D721Med (cell line): ENCODE data around the gene DUSP9.

Experiments used
- DNase-seq: peaks from one replicate; pipeline ENCODE4 v3.0.0; 2011; ENCODE audit warnings: low spot score; ENCODE audit not compliant: insufficient read length
- FAIRE-seq: peaks from 2 replicates; lab custom pipeline; 2011; peaks lifted over from hg19 to GRCh38; lab: Jason Lieb, UNC
- TF ChIP-seq, protein P1 (sequence below): IDR thresholded peaks from 2 replicates; pipeline ENCODE4 v1.5.1; 2012; ENCODE audit warnings: mild to moderate bottlenecking, control low read depth; ENCODE audit not compliant: insufficient read depth; ENCODE audit errors: missing control alignments

DUSP9 gene

DNA sequence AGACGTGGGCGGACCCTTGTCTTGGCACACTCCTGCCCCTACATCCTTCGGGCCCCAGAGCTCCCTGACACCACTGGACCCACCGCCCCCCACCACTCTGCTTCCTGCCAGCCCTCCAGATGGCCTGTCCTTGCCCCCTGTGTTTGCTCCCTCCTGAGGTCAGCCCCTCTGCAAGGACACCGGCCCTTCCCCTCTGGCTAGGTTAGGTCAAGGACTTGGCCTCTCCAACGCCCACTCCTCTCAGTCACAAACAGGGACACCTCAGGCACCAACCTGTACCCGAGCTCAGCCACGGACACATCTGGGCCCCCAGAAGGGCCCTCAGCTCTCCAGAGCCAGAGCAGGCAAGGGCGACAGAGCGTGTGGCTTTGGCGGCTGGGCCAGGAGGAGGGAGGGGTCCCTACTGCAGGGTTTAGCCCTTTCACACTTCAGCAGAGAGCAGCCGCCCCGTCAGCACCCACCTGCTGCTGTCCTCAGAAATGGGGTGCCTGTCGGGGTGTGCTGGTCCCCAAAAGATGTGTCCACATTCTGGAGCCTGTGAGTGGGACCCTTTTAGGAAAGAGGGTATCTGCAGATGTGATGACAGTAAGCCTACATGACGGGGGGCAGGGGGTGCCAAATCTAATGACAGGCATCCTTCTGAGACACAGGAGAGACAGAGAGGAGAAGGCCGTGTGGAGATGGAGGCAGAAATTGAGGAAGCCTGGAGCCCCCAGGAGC lies 23.5 kb upstream of the DUSP9 start:
- TF ChIP-seq, protein P1, sequence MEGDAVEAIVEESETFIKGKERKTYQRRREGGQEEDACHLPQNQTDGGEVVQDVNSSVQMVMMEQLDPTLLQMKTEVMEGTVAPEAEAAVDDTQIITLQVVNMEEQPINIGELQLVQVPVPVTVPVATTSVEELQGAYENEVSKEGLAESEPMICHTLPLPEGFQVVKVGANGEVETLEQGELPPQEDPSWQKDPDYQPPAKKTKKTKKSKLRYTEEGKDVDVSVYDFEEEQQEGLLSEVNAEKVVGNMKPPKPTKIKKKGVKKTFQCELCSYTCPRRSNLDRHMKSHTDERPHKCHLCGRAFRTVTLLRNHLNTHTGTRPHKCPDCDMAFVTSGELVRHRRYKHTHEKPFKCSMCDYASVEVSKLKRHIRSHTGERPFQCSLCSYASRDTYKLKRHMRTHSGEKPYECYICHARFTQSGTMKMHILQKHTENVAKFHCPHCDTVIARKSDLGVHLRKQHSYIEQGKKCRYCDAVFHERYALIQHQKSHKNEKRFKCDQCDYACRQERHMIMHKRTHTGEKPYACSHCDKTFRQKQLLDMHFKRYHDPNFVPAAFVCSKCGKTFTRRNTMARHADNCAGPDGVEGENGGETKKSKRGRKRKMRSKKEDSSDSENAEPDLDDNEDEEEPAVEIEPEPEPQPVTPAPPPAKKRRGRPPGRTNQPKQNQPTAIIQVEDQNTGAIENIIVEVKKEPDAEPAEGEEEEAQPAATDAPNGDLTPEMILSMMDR = no peak
- no peak for FAIRE-seq
- no peak for DNase-seq

DNA sequence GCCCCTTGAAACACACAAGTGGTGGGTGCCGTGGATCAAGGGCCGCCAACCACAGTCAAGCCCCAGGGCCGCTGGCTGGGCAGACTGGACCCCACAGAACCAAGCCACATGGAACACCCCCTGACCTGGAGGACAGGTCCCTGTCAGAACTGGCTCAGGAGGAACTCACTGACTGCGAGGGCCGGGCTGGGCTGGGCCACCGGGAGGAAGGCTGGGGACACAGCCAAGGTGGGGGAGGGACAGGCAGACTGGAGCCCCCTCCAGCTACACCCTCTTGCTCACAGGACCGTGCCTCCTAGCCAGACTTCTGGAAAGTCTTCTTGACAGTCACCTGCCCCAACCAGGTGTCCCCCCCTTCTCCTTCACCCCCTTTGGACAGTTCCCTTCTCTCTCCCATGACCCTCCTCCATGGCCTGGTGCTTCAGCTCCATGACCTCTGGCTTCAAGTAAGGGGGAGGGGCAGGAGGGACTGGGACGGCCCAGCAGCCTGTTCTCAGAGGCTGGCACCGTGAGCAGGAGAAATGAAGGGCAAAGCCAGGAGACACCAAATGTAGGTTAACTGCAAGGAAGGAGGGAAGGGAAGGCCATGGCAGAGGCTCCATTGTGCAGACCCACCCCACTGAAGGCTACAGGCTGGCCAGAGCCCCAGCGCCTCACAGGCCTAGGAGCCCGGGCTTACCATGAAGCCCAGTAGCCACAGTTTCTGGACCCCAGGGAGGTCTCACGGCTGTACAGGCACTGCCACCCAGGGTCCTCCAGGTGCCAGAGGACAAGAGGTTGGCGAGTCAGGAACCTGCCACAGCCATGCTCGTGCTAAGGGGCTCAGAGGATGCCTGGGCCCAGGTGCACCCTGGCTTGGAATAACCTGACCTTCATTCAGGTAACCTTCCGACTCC lies 22.6 kb upstream of the DUSP9 start:
- FAIRE-seq = no peak
- TF ChIP-seq, protein P1 = no peak
- no peak for DNase-seq

DNA sequence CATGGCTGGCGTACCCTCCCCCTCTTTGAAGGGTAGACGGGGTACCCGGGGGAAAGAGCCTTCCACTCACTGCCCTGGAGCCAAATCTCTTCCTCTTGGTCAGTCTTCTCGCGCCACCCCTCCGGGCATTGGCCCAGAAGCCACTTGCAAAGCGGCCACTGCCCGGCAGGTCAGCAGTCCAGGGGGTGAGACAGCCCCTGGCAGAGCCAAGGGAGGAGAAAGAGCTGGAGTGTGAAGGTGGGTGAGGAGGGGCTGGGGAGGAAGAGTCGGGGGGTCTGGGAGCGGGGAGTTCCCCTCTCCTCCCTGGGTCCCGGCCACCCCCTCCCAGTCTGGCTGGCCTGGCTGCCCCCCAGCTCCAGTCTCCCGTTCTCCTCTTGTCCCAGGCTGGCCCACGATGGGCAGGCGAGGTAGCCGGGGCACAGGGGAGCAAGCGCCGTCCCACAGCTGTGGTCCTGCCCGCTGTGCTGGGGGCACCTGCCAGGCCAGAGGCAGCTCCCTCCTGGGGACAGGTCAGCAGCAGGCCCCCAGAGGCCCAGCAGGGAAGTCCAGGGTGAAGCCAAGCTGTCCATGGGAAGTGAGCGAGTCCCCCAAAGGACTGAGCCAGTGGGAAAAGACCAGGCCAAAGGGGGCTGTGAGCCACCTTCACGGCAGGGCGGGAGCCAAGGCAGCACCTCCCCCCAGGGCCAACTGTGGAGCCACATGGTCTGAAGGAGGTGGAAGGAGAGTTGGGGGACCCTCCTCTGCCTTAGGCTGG lies 21.6 kb upstream of the DUSP9 start:
- TF ChIP-seq, protein P1 = no peak
- no peak for DNase-seq
- FAIRE-seq = no peak

DNA sequence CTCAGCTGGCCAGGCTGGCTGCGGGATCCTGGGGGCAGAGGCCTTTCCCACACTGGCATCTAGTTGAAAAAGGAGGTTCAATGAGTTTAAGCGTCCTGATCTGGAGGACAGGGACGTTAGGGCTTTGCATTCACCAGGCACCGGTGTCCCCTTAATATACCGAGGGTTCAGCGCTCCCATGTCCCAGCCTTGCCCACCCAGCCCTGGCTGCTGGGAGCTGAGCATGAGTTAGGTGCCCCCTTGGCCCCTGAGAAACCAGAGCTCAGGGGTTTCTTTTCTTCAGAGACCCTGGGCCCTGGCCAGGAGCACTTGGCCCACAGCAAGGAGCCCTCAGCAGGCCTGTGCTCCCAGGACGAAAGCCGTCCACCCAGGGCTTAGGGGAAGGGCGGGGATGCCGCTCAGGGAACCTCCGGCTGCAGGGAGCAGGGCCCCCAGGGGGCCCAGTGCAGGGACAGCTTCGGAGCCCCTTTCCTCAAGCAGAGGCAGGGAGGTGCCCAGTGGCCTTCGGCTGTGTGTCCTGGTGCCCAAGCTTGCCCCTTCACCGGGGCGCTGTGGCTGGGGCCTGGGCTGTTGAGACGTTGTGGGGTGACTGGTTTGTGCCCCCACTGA lies 20.9 kb upstream of the DUSP9 start:
- TF ChIP-seq, protein P1 = no peak
- FAIRE-seq = no peak
- DNase-seq = no peak

DNA sequence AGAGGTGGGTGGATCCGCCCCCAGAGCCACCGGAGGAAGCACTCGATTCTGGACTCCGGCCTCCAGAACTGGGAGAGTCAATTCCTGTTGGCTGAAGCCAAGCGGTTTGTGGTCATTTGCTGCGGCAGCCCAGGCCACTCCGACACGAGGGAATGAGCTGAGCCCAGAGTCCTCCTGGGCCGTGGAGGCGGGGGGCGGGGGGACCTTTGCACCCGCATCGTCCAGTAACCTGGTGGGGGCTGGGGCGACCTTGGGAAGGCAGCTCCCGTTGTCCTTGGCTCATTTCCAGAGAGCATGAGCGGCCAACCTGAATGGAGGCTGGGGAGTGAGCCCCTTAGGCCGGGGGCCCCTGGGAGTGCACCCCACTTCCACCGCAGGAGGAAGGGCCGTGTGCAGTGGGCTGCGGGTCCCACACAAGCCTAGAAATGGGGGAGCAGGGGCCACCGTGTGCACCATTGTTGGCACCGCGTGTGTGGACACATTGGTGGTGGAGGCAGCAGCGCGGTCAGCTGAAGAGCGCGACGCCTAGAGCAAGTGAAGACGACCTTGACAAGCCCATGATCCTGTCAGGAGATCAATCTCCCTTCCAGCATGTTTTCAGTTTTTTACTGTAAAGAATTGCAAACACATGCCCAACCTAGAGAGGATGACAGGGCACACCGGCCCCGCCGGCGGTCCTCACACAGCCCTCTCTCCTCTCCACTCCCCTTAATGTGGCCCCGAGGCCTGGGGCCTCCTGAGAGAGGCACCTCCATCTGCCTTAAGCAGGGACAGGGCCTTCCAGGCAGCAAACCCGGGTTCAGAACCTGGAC lies 19.9 kb upstream of the DUSP9 start:
- FAIRE-seq = no peak
- DNase-seq = no peak
- TF ChIP-seq, protein P1 = no peak

DNA sequence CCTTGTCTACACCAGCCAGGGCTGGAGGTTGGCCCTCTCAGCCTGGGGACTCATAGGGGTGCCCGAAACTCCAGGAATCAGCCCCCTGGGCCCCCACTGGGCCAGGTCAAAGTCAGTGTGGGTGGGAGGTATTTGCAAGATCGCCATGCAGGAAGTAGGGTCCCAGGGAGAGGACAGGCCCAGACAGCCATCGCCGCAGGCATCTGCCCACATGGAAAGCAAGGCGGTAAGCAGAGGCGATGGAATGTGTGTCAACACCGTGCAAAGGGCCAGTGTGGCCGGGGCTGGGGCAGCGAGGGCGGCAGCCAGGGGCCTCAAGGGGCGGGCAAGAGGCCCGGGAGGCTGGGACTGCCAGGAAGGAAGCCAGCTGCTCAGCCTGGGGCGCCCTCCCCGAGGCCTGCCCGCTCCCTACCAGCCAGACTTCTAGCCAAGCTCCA lies 19.3 kb upstream of the DUSP9 start:
- no peak for FAIRE-seq
- TF ChIP-seq, protein P1 = no peak
- no peak for DNase-seq
